Peyer's patch (tissue), 4 donors: ENCODE data around the gene PLD1. TPM values are rescaled to one million over a fixed set of nuclear protein-coding genes. Genes with fewer than 3 reads are reported as not detected.

ENCODE experiments used
- DNase-seq, 3 donors: peaks; one replicate each; pipeline ENCODE4 v3.0.0-alpha.2; 2017 to 2019
- H3K27ac ChIP-seq, 4 donors: fragments of 200-600 bp; sonication (generic); one replicate each; pipeline ENCODE4 v1.5.1; 2016 to 2019
- H3K27me3 ChIP-seq, 2 donors: fragments of 200-600 bp; sonication (generic); one replicate each; pipeline ENCODE4 v1.5.1; 2019
- H3K36me3 ChIP-seq, 3 donors: fragments of 200-600 bp; sonication (generic); one replicate each; pipeline ENCODE4 v1.5.1; 2016 to 2019
- H3K4me1 ChIP-seq, 4 donors: fragments of 200-600 bp; sonication (generic); one replicate each; pipeline ENCODE4 v1.5.1; 2016 to 2019
- H3K4me3 ChIP-seq, 4 donors: fragments of 200-600 bp; sonication (generic); 1 replicate in 3 of 4; 2 replicates in 1 of 4; pipeline ENCODE4 v1.5.1; 2016 to 2019; ENCODE audit warnings: mild to moderate bottlenecking in 1 of 4
- H3K9me3 ChIP-seq, 4 donors: fragments of 200-600 bp; sonication (generic); one replicate each; pipeline ENCODE4 v1.5.1; 2016 to 2019; ENCODE audit warnings: mild to moderate bottlenecking in 1 of 4
- POLR2A ChIP-seq, 2 donors: fragments of 450-650 bp; IDR thresholded peaks; one replicate each; pipeline ENCODE4 v1.5.1; 2017; ENCODE audit warnings: antibody characterized with exemption in 2 of 2, mild to moderate bottlenecking in 2 of 2, moderate library complexity in 2 of 2
- total RNA-seq, 4 donors: library from RNA; depleted of rRNA; stranded (reverse); fragments of >200 nt; gene quantifications; one replicate each; pipeline ENCODE4 v1.1.0, GENCODE V29; 2016
- TF ChIP-seq, protein P1 (sequence below), 6 experiments: fragments of 450-650 bp in 4 of 6; fragments of 200-600 bp in 2 of 6; sonication (generic) in 1 of 6; IDR thresholded peaks; one replicate each; pipeline ENCODE4 v1.5.1; 2017 to 2019; ENCODE audit warnings: antibody characterized with exemption in 6 of 6, mild to moderate bottlenecking in 3 of 6, moderate library complexity in 1 of 6

Gene PLD1
- total RNA-seq, 4 donors from 2014 or later: 120 to 218 (median 187) TPM

DNA sequence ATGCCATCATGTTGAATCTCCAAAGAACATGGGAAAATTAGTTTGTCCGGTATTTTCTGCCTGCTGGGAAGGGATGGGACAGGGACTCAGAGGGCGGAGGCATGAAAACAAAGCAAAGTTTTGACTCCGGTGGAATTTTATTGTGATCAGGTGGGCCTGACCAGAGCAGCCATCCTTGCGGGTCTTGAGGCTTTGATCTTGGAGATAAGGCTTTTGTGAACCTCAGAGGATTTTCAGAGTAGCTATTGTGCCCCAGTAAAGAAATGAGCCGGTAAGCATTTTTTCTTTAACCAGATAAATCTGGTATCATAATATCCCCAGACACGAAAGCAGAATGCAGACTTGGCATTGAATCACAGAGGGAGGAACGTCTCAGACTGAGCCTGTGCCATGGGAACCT is 250.7 kb downstream of the PLD1 start:
- Histone ChIP-seq H3K27ac (no peak overlapping the region), H3K4me3 (no peak overlapping the region), H3K36me3 (no peaks in the 10 kb centered on the region), H3K27me3 (no peaks in the 10 kb centered on the region), H3K9me3 (no peaks in the 10 kb centered on the region), H3K4me1 (no peaks in the 10 kb centered on the region)
- TF ChIP-seq, protein P1, sequence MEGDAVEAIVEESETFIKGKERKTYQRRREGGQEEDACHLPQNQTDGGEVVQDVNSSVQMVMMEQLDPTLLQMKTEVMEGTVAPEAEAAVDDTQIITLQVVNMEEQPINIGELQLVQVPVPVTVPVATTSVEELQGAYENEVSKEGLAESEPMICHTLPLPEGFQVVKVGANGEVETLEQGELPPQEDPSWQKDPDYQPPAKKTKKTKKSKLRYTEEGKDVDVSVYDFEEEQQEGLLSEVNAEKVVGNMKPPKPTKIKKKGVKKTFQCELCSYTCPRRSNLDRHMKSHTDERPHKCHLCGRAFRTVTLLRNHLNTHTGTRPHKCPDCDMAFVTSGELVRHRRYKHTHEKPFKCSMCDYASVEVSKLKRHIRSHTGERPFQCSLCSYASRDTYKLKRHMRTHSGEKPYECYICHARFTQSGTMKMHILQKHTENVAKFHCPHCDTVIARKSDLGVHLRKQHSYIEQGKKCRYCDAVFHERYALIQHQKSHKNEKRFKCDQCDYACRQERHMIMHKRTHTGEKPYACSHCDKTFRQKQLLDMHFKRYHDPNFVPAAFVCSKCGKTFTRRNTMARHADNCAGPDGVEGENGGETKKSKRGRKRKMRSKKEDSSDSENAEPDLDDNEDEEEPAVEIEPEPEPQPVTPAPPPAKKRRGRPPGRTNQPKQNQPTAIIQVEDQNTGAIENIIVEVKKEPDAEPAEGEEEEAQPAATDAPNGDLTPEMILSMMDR (IDR thresholded peaks at IDR 0.05): no peak
- TF ChIP-seq POLR2A (IDR thresholded peaks at IDR 0.05): no peak
- no peak for DNase-seq

DNA sequence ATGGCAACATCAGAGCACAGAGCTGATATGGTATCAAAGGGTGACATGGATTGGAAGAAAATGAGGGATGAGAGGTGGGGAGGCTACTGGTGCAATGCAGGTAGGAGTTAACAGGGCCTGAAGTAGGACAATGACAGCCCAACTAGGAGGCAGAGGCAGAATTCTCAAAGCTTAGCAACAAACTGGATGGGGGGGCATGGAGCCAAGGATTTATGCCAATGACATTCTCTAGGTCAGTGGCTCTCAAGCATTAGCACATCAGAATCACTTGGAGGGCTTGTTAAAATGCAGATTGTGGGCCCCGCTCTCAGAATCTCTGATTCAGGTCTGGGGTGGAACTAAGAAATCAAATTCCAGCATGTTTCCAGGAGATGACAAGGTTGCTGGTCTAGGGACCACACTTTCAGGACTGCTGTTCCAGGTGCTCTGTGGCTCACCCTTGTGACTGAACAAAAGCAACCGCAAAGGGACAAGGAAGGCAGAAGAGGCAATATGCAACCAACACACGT is 252.0 kb downstream of the PLD1 start:
- no peaks in the 10 kb centered on the region for H3K4me1 ChIP-seq
- no peak overlapping the region for H3K4me3 ChIP-seq
- no peaks in the 10 kb centered on the region for H3K9me3 ChIP-seq
- no peaks in the 10 kb centered on the region for H3K36me3 ChIP-seq
- H3K27ac ChIP-seq: no peak overlapping the region
- TF ChIP-seq POLR2A (IDR thresholded peaks at IDR 0.05): no peak
- TF ChIP-seq, protein P1 (IDR thresholded peaks at IDR 0.05): no peak
- DNase-seq: no peak
- no peaks in the 10 kb centered on the region for H3K27me3 ChIP-seq

DNA sequence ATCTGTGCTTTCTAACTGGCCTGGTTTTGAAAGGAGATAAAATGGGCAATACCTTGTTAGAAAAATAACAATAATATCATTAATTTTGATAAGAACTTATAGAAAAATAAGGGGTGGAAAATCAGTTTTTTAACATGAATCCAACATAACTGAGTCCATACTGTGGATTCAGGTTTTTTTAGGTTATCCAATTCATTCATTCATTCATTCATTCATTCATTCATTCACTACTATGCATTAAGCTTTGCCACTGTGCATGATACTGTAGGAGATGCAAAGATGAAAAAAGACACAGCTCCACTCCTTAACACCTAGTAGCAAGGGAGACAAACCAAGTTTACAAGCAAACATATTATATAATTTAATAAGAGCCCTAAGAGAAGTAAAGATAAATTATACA is 253.1 kb downstream of the PLD1 start:
- Histone ChIP-seq H3K4me1 (no peaks in the 10 kb centered on the region), H3K4me3 (no peak overlapping the region), H3K27me3 (no peaks in the 10 kb centered on the region), H3K27ac (no peak overlapping the region), H3K36me3 (no peaks in the 10 kb centered on the region), H3K9me3 (no peaks in the 10 kb centered on the region)
- DNase-seq: no peak
- TF ChIP-seq POLR2A (IDR thresholded peaks at IDR 0.05): no peak
- TF ChIP-seq, protein P1 (IDR thresholded peaks at IDR 0.05): no peak

DNA sequence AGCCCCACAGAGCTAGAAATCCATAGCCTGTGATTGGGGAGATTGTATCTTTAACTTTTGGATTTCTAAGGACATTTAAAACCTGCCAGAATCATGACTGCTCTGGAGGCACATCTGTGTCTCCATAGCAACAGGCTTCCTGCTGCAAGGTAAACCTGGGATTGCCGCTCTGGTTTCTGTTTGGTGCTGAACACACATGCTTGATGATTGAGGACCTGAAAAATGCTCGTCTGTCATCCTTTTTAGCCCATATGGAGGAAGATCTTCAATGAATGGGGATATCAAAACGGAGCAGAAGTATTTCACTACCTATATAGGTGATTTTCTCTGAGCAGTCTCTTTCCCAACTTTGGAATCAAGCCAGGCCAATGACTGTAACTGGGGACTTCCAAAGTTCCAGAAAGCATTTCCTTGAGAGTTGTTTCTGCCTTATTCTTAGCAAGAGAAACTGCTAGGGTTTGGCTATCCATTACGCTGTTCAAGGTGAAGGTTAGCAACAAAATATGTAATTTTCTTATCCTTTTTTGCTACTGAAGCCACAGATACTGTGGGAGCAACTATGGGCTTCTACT is 253.6 kb downstream of the PLD1 start:
- Histone ChIP-seq H3K9me3 (no peaks in the 10 kb centered on the region), H3K4me1 (no peaks in the 10 kb centered on the region), H3K4me3 (no peak overlapping the region), H3K36me3 (no peaks in the 10 kb centered on the region), H3K27me3 (no peaks in the 10 kb centered on the region), H3K27ac (no peak overlapping the region)
- DNase-seq: no peak
- TF ChIP-seq, protein P1 (IDR thresholded peaks at IDR 0.05): no peak
- no peak for TF ChIP-seq POLR2A (IDR thresholded peaks at IDR 0.05)

DNA sequence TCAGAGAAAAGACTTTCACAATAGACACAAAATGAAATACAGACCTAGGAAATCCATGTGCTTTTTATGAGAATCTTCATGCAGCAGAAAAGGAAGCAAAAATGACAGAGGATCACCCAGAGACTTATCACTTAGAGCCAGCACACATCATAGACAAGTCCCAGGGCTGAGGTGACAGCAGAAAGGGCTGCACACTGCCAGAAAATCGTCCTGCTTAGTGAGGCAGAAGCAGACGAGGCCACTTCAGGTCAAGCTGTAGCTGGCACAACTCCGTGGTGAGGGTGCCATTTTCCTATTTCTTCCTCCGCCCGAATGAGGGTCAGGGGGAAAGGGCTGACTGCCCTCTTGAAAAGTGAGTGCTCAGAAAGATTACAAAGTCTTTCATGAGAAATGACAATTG is 254.1 kb downstream of the PLD1 start:
- no peak for DNase-seq
- H3K9me3 ChIP-seq: no peaks in the 10 kb centered on the region
- H3K27ac ChIP-seq: no peak overlapping the region
- H3K4me3 ChIP-seq: no peak overlapping the region
- H3K27me3 ChIP-seq: no peaks in the 10 kb centered on the region
- TF ChIP-seq, protein P1 (IDR thresholded peaks at IDR 0.05): no peak
- no peak for TF ChIP-seq POLR2A (IDR thresholded peaks at IDR 0.05)
- no peaks in the 10 kb centered on the region for H3K4me1 ChIP-seq
- no peaks in the 10 kb centered on the region for H3K36me3 ChIP-seq

DNA sequence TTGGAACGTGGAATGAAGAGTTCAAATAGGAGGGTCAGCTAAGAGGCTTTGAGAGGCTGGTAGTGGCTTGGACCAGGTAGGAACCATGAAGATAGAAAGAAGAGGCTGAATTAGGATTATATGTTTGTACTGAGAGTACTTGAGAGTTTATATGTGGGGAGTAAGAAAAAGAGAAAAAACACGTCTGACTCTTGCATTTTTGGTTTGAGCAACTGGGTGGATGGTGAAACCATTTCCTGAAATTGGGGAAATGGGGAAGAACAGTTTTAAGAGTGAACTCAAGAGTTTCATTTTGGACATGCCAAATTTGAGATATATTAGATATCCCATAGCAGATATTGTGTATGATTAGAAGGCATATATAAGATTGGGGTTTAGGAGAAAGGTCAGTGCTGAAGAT is 257.2 kb downstream of the PLD1 start:
- H3K27ac ChIP-seq: no peak overlapping the region
- no peak for DNase-seq
- H3K27me3 ChIP-seq: no peaks in the 10 kb centered on the region
- no peak overlapping the region for H3K4me3 ChIP-seq
- H3K36me3 ChIP-seq: no peaks in the 10 kb centered on the region
- no peak for TF ChIP-seq POLR2A (IDR thresholded peaks at IDR 0.05)
- TF ChIP-seq, protein P1 (IDR thresholded peaks at IDR 0.05): no peak
- H3K4me1 ChIP-seq: no peaks in the 10 kb centered on the region
- no peaks in the 10 kb centered on the region for H3K9me3 ChIP-seq
